ENCODE measurements around the gene CORO2B.
A peak's percentile ranks its signal among the peaks of the same experiment; 100 is the strongest.

CORO2B gene

GRCh38 chr15:68587769-68588385 lies 9.1 kb downstream of the CORO2B start:
- H3K4me1 ChIP-seq (ENCODE audit: control insufficient read depth, insufficient read depth, low read length), result peaks cover 90% of the 10 kb centered on the region
- no peaks in the 10 kb centered on the region for H3K9me3 ChIP-seq (replicated peaks; ENCODE audit: low read length)

DNA sequence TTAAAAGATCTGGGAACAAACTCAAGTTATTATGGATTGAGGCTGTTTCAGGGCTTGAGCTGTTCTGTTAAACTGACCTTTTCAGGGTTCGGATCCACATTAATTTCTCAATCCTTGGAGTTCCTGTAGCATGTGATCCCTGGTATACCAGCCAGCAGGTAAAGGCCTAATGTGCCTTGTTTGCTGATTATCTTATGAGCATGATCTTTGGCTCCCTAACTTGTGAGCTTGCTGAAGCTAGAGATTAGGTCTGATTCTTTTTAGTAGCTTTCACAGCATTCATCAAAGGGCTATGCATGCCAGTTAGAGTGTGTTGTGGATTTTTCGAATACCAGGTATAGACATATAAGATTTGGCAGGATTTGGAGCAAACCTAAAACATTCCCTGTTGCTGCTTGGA lies 10.3 kb downstream of the CORO2B start:
- H3K36me3 ChIP-seq (ENCODE audit: insufficient read depth, low read length), result no peaks in the 10 kb centered on the region
- H3K27me3 ChIP-seq (ENCODE audit: control insufficient read depth, insufficient read depth, low read length), result no peaks in the 10 kb centered on the region
- no peaks in the 10 kb centered on the region for H3K9me3 ChIP-seq (replicated peaks; ENCODE audit: low read length)
- H3K4me3 ChIP-seq (ENCODE audit: low read length), result no peak overlapping the region
- H3K4me1 ChIP-seq (ENCODE audit: control insufficient read depth, insufficient read depth, low read length), result peaks cover 91% of the 10 kb centered on the region
- peak overlapping the region; percentile 13 for H3K9ac ChIP-seq (ENCODE audit: low read depth, low read length)
- no peak overlapping the region for H3K4me2 ChIP-seq (ENCODE audit: low read length)

More at GRCh38 chr15:68587769-68588385, 9.1 kb downstream of the CORO2B start:
- no peaks in the 10 kb centered on the region for H3K27me3 ChIP-seq (ENCODE audit: control insufficient read depth, insufficient read depth, low read length)
- H3K4me3 ChIP-seq (ENCODE audit: low read length), result no peak overlapping the region
- H3K36me3 ChIP-seq (ENCODE audit: insufficient read depth, low read length), result no peaks in the 10 kb centered on the region
- peak overlapping the region; percentile 24 for H3K4me2 ChIP-seq (ENCODE audit: low read length)
- H3K9ac ChIP-seq (ENCODE audit: low read depth, low read length), result peak overlapping the region; percentile 33

DNA sequence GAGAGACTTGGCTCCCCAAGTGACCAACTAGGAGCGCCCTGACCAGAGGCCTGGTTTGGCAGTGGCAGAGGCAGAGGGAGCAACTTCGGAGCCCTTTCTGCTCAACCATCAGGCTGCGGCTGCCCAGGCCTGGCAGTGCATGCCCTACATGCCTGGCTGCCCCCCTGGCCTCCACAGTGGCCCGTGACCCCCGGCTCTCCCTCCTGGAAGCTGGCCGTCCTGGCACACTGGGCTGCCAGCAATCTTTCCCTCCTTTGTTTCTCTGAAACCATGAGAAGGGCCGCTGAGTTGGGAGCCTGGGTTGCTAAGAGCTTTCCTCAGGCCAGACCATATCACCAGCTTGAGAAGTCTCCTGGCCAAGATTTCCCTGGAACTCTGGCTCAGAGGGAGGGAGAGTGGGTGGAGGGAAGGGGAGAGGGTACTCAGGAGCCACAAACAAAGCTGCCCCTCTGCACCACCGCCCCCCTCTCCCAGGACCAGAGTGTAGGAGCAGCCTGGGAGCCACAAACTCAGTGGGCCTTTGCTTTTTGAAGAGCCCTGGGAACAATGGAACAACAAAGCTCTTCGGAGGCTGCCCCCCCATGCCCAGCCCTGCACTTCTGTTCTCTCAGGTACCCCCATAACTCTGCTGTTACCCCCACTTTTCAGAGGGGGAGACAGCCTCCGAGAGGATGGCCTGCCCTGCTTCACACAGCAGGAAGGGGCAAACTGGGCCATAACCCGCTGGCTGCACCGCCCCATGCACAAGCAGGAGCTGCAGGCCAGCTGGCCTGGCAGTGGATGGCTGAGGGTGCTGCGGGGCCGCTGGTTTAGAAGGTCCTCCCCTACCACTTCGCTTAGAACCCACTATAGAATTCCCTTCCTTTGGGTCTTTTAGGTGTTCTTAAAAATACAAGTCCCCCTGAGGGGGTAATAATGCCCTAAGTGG lies 11.3 kb downstream of the CORO2B start:
- Histone ChIP-seq H3K36me3 (ENCODE audit: insufficient read depth, low read length) (no peaks in the 10 kb centered on the region), H3K27me3 (ENCODE audit: control insufficient read depth, insufficient read depth, low read length) (no peaks in the 10 kb centered on the region), H3K9ac (ENCODE audit: low read depth, low read length) (peak overlapping the region; percentile 35), H3K4me1 (ENCODE audit: control insufficient read depth, insufficient read depth, low read length) (peaks cover 85% of the 10 kb centered on the region), H3K4me2 (ENCODE audit: low read length) (no peak overlapping the region), H3K4me3 (ENCODE audit: low read length) (no peak overlapping the region), H3K9me3 (replicated peaks; ENCODE audit: low read length) (no peaks in the 10 kb centered on the region)

GRCh38 chr15:68590721-68591389 lies 12.1 kb downstream of the CORO2B start:
- no peaks in the 10 kb centered on the region for H3K9me3 ChIP-seq (replicated peaks; ENCODE audit: low read length)
- H3K27me3 ChIP-seq (ENCODE audit: control insufficient read depth, insufficient read depth, low read length), result no peaks in the 10 kb centered on the region
- no peak overlapping the region for H3K9ac ChIP-seq (ENCODE audit: low read depth, low read length)
- H3K4me1 ChIP-seq (ENCODE audit: control insufficient read depth, insufficient read depth, low read length), result peaks cover 77% of the 10 kb centered on the region
- no peak overlapping the region for H3K4me3 ChIP-seq (ENCODE audit: low read length)
- H3K4me2 ChIP-seq (ENCODE audit: low read length), result no peak overlapping the region
- H3K36me3 ChIP-seq (ENCODE audit: insufficient read depth, low read length), result no peaks in the 10 kb centered on the region

- Histone ChIP-seq H3K4me2 (ENCODE audit: low read length) (no peak overlapping the region), H3K4me3 (ENCODE audit: low read length) (no peak overlapping the region), H3K4me1 (ENCODE audit: control insufficient read depth, insufficient read depth, low read length) (peaks cover 65% of the 10 kb centered on the region)
These were observed 13.3 kb downstream of the CORO2B start for GRCh38 chr15:68592054-68592453.

DNA sequence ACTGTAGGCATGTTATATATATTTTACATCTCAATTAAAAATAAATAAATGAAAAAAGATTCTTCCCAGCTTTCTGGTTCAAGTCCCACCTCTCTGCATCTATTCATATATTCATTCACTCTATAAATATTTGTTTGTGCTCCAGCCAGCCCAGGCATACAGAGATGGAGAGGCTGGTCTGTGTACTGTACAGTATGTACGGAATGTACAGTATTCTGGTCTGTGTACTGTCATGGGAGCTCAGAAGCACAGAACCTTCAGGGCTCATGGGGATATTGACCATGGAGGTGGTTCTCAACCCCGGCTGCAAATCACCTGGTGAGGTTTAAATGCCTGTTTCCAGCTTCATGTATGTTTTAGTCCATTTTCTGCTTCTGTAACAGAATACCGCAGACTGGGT lies 13.8 kb downstream of the CORO2B start:
- Histone ChIP-seq H3K4me3 (ENCODE audit: low read length) (no peak overlapping the region), H3K4me2 (ENCODE audit: low read length) (peak overlapping the region; percentile 21), H3K9me3 (replicated peaks; ENCODE audit: low read length) (no peaks in the 10 kb centered on the region), H3K36me3 (ENCODE audit: insufficient read depth, low read length) (no peaks in the 10 kb centered on the region), H3K4me1 (ENCODE audit: control insufficient read depth, insufficient read depth, low read length) (peaks cover 60% of the 10 kb centered on the region), H3K27me3 (ENCODE audit: control insufficient read depth, insufficient read depth, low read length) (no peaks in the 10 kb centered on the region), H3K9ac (ENCODE audit: low read depth, low read length) (no peak overlapping the region)

More at GRCh38 chr15:68592054-68592453, 13.3 kb downstream of the CORO2B start:
- Histone ChIP-seq H3K9me3 (replicated peaks; ENCODE audit: low read length) (no peaks in the 10 kb centered on the region), H3K36me3 (ENCODE audit: insufficient read depth, low read length) (no peaks in the 10 kb centered on the region), H3K27me3 (ENCODE audit: control insufficient read depth, insufficient read depth, low read length) (no peaks in the 10 kb centered on the region), H3K9ac (ENCODE audit: low read depth, low read length) (no peak overlapping the region)

DNA sequence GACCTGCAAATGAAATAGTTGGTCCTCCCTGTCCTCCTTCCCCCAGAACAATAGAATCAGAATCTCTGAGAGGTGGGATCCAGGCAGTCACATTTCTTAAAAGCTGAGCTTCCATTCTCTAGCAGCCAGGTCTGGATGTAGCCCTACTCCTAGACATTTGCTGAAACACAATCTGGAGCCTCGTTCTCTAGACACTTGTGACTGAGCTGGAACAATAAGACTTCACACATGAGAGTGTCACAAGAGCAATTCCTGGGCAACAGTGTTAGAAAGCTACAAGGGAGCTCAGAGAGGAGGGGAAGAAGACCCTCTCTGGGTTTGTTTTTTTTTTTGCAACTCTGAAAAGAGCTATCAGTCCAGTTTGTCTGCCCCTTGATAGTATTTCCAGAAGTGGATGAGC lies 14.5 kb downstream of the CORO2B start:
- no peaks in the 10 kb centered on the region for H3K36me3 ChIP-seq (ENCODE audit: insufficient read depth, low read length)
- H3K4me2 ChIP-seq (ENCODE audit: low read length), result no peak overlapping the region
- peaks cover 52% of the 10 kb centered on the region for H3K4me1 ChIP-seq (ENCODE audit: control insufficient read depth, insufficient read depth, low read length)
- H3K9ac ChIP-seq (ENCODE audit: low read depth, low read length), result no peak overlapping the region
- no peak overlapping the region for H3K4me3 ChIP-seq (ENCODE audit: low read length)
- H3K9me3 ChIP-seq (replicated peaks; ENCODE audit: low read length), result no peaks in the 10 kb centered on the region
- H3K27me3 ChIP-seq (ENCODE audit: control insufficient read depth, insufficient read depth, low read length), result no peaks in the 10 kb centered on the region

- Histone ChIP-seq H3K4me2 (ENCODE audit: low read length) (no peak overlapping the region), H3K4me1 (ENCODE audit: control insufficient read depth, insufficient read depth, low read length) (peaks cover 46% of the 10 kb centered on the region), H3K9ac (ENCODE audit: low read depth, low read length) (no peak overlapping the region), H3K4me3 (ENCODE audit: low read length) (no peak overlapping the region), H3K9me3 (replicated peaks; ENCODE audit: low read length) (no peaks in the 10 kb centered on the region), H3K27me3 (ENCODE audit: control insufficient read depth, insufficient read depth, low read length) (no peaks in the 10 kb centered on the region), H3K36me3 (ENCODE audit: insufficient read depth, low read length) (no peaks in the 10 kb centered on the region)
These were observed 15.2 kb downstream of the CORO2B start for GRCh38 chr15:68593828-68594532.

- H3K4me1 ChIP-seq (ENCODE audit: control insufficient read depth, insufficient read depth, low read length), result peaks cover 41% of the 10 kb centered on the region
- H3K9me3 ChIP-seq (replicated peaks; ENCODE audit: low read length), result no peaks in the 10 kb centered on the region
- H3K27me3 ChIP-seq (ENCODE audit: control insufficient read depth, insufficient read depth, low read length), result no peaks in the 10 kb centered on the region
These were observed 15.9 kb downstream of the CORO2B start for GRCh38 chr15:68594533-68595259.

DNA sequence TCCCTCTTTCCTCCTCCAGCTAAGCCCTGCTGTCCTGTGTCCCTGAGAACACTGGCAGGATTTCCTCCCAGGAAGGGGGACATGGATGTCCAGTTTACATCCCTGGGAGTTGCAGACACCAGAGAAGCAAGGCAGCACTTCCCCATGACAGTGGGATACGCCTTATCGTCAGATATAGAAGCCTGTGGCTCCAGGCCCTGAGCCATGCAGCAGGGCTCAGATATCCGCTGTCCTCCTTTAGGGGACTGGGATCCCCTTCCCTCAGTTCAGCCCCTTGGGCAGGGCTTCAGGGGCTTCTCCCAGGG lies 16.4 kb downstream of the CORO2B start:
- H3K4me3 ChIP-seq (ENCODE audit: low read length), result no peak overlapping the region
- H3K4me2 ChIP-seq (ENCODE audit: low read length), result no peak overlapping the region
- H3K9me3 ChIP-seq (replicated peaks; ENCODE audit: low read length), result no peaks in the 10 kb centered on the region
- H3K9ac ChIP-seq (ENCODE audit: low read depth, low read length), result no peak overlapping the region
- H3K36me3 ChIP-seq (ENCODE audit: insufficient read depth, low read length), result no peaks in the 10 kb centered on the region
- peaks cover 38% of the 10 kb centered on the region for H3K4me1 ChIP-seq (ENCODE audit: control insufficient read depth, insufficient read depth, low read length)
- H3K27me3 ChIP-seq (ENCODE audit: control insufficient read depth, insufficient read depth, low read length), result no peaks in the 10 kb centered on the region

More at GRCh38 chr15:68594533-68595259, 15.9 kb downstream of the CORO2B start:
- H3K4me3 ChIP-seq (ENCODE audit: low read length), result no peak overlapping the region
- no peak overlapping the region for H3K9ac ChIP-seq (ENCODE audit: low read depth, low read length)
- no peaks in the 10 kb centered on the region for H3K36me3 ChIP-seq (ENCODE audit: insufficient read depth, low read length)
- no peak overlapping the region for H3K4me2 ChIP-seq (ENCODE audit: low read length)
